Ureter (tissue), 1 donor: ENCODE data around the gene FANK1. TPM values are rescaled to one million over a fixed set of nuclear protein-coding genes. Genes with fewer than 3 reads are reported as not detected.

Experiments used
- DNase-seq: peaks from one replicate; pipeline ENCODE4 v3.0.0-alpha.2; 2020; ENCODE audit warnings: low spot score
- total RNA-seq: library from RNA; stranded (reverse); gene quantifications from one replicate; pipeline ENCODE4 v1.2.4, GENCODE V29; 2023
- donor health status: DM: yes; HTN: yes; CAD: no.

The FANK1 gene, protein sequence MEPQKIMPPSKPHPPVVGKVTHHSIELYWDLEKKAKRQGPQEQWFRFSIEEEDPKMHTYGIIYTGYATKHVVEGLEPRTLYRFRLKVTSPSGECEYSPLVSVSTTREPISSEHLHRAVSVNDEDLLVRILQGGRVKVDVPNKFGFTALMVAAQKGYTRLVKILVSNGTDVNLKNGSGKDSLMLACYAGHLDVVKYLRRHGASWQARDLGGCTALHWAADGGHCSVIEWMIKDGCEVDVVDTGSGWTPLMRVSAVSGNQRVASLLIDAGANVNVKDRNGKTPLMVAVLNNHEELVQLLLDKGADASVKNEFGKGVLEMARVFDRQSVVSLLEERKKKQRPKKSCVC
- total RNA-seq, result 6.3 TPM

DNA sequence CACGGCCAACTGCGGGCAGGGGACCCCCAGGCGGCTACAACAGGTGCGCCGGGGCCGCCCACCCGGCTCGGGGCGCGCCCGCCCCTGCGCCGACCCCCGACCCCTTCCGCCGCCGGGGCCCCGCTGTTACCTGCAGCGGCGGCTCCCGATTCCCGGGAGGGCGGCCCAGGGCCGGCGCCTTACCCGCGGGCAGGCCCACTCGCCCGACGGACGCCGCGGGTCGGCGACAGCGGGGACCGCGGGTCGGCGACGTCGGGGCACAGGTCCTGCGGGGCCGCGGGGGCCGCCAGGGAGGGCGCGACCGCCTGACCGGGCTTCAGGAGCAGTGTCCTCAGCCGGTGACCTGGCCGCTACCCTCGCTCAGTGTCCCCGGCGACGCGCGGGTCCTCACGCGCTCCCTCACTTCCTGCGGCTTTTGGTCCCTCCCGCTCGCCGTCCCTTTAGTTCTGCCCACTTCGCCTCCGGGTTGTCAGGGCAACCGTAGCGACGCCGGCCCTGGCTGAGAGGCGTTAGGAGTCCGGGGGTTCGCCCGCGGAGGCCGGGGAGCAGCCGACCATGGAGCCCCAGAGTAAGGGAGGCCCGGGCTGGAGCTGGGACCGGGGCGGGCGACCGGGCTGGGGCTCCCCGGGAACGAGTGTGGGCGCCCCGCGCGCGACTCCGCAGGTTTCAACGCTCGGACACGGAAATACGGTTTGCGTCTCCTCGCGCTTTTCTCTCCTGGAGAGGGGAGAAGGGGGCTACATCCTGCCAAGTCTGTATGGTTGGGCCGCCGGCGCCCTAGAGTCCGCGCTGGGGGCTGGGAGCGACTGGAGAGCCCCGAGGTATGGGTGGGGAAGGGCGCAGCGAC lies at the start of gene FANK1:
FANK1 (plus strand) TSS at position 477 of the 847 bp plus-strand sequence; CDS start at position 556, 79 bp downstream.
- DNase-seq, result peak; percentile 89

DNA sequence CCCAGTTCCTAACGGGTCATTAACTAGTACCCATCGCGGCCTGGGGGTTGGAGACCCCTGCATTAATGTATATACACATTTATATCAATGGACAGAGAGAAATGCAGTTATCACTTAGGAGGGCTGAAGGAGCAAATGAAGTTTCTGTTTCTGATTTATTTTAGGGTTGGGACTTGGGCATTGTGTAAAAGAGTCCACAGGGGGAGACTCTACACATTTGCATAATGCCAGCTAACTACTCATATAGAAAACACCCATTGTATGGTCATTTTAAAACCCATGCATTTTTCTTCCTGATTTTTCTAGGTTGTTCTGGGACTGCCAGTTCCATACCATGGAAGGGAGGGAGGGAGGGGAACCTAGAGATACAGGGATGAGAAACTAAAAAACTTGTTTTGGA lies 49.5 kb upstream of the FANK1 start:
- no peak for DNase-seq

DNA sequence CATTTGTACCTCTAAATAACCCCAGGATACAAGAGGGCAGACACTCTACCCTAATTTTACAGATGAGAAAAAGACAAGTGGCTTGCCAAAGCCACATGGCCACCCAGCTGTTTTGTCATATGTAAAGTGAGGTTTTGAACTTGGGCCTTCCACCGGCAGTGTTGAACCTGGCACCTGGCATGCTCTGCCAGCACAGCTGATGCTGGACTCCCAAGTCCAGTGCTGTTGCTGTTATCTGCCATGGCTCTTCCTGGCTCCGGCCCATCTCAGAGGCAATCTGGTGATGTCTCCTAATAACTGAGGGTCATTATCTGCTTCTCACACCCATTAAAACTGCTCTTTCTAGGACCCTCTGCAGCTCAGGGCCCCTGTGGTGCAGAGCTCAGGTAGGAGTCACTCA lies 48.0 kb upstream of the FANK1 start:
- no peak for DNase-seq

DNA sequence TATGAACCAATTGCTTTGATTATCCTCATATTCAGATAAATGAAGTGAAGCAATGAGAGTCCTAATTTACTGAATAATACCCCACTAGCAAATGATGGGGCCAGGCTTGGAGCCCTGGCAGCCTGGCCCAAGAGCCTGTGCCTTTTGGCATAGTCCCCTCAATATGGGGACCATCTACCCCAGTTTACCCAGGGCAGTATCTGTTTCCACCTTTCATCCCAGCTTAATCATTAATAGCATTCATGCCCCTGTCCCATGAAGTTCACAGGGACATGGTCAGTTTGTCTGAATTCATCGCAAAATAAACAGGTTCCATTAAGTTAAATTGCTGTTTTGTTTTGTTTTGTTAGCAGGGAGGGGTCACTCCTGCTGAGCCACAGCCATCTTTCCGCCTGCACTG lies 47.5 kb upstream of the FANK1 start:
- no peak for DNase-seq

DNA sequence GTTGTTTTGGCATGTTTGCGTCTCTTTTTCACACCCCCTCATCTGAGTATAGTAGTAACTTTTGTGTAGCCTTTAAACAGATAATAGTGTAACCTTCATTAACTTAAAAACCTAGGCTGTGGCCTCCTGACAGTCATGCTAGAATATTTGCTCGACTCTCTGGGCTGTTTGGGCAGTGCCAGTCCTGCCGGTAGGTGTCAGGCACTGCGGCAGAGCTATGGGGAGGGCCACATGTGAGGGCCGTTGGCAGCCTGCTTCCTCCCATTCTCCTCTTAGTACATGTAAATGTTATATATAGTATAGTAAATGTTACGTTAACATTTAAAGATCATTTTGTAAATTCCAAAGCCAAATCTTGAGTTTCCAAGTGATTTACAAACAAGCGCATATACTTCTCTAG lies 46.9 kb upstream of the FANK1 start:
- no peak for DNase-seq

DNA sequence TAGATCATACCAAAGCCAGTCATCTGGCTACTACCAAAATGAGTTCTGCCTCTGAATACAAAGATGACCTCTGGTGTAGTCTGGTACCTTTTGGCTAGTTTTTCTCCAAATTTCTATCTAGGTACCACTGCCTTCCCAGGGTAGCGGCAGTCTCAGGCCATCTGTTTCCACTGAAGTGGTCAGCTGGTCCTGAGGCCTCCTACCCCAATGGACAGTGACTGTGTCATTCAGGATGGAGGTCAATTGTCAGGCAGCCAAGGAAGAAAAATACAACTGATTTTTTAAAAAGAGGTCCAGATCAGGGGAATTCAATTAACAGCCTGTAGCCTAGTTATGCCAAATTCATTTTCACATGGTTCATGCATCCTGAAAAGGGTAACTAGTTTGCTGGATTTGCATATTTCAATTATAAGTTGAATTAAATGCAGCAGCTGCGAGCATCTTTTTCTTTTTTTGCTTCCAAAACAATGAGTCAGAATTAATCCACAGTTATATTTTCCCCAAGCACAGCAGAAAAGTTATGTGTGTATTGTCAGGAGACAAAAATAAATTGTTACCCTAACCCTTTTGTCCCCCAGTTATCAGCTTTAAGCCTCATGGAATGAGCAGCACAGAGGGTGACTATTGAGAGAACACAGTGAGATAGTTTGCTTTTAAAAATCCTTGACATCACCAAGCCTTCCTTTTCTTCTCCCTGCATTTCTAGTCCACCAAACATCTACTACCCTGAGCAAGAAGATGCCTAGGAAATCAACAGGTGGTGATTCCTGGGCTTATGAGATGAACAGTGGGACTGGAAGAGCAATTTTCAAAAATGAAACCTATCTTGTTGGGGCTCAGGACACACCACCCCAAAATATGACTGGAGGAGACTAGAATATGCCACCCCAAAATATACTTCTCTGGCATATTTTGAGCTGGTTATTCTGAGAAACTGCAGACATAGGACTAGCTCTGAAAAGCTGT lies 45.3 kb upstream of the FANK1 start:
- no peak for DNase-seq

DNA sequence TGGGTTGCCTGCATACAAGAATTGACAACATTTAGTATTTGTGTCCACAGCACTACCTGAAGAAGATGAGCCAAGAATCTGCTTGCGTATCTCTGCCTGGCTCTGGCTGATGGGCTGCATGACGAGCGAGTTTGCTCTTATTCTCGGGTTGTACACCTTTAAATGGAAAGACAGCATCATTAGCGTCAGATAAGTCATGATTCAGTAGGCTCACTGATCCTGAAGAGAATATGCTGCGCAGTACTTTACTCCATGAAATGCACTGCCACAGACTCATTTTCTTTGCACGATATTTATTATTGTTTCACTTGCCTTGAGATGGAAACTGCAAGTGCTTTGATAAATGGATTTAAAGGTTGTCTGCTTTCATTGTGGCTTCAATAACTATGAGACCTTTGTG lies 43.9 kb upstream of the FANK1 start:
- no peak for DNase-seq

DNA sequence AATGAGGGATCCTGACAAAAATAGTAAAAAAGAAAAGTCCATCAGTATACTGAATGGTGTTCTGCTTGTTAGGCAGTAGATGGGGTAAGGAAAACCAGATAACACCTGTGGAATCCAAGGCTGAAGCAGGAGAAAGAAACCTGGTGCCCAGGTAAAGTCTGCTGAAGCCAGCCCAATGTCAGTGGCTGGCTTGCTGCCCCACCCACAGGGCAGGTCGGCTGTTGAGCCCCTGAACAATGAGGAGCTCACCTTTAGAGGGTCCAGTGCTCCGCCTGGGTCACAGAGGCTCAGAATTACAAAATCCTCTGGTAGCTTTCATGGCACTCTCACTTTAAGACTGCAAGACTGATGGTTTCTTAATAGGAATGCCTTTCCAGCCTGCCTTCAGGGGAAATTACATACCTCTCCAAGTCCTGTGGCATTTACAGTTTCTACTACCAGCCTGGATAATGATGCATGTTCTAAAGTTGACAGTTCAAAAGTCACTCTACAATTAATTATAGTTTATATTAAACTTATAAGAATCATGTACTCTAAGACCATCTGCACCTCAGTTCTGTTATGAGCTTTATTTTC lies 39.1 kb upstream of the FANK1 start:
- DNase-seq, result no peak

DNA sequence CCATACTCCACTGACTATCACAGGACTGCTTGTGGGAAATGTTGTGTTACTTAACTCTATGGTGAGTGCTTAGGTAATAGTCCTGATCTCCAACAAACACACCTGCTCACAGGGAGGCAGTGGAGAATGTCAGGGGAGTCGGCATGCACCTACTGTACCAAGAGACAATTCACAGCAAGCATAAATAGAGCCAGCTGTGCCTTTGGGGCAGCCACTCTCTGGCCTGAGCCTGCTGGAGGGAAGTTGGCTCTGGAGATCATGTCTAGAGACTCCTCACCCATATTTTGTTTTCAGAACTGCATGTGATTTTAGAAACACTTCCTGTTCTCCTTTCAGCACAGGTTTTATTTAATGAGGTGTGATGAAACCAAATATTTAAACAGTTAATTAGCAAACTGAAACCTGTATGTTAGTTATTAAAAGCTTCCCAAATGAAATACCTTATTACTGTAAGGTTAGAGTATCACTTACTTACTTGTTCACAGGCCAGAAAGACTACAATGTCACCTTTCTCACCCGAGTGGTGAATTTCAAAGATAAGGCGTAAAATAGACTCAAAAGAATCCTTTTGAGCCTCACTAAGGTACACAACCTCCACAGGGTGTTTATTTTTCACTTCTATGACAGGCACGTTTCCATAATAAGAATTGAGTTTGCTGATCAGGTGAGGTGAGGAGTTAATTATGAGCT lies 37.1 kb upstream of the FANK1 start:
- DNase-seq, result no peak

DNA sequence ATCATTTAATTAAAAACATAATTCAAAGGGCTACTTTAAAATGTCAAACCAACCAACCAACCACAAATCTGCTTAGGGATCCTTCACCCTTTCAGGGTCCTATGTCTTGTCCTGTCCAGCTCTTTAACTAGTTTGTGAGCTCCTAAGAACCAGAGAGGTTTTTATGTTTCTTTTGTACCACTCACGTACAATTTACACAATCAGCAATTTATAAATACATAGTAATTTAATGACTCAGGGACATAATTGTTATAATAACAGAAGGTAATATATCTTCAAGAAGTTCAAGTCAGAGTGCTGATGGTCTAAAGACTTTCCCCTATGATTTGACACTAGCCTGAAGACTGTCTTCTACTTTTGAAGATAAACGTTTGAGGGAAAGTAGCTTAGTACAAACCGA lies 31.2 kb upstream of the FANK1 start:
- DNase-seq, result no peak

DNA sequence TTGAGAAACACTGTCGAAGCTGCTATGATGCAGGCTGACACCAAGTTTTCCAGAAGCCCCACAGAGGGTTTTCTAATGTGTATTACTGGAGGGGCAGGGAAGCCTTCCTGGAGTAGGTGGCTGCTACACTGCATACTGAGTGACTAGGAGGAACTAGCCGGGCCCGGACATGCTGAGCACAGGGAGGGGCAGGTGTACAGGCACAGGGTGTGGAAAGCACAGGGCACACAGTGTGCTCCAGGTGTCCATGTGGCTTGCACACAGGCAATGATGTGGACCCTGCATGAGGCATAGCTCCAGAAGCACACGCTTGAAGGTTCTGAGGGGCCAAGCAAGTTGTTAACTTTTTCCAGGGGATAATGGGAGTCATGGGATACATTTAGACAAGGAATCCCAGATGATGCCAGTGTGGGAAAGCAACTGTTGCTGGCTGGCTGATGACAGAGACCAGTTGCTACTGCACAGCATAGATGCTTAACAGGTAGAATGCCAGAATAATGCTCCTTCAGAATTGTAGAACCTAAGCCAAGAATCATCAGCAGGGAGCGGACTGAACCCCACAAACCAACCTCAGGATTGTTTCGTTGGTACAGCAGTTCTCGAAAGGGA lies 29.8 kb upstream of the FANK1 start:
- no peak for DNase-seq

DNA sequence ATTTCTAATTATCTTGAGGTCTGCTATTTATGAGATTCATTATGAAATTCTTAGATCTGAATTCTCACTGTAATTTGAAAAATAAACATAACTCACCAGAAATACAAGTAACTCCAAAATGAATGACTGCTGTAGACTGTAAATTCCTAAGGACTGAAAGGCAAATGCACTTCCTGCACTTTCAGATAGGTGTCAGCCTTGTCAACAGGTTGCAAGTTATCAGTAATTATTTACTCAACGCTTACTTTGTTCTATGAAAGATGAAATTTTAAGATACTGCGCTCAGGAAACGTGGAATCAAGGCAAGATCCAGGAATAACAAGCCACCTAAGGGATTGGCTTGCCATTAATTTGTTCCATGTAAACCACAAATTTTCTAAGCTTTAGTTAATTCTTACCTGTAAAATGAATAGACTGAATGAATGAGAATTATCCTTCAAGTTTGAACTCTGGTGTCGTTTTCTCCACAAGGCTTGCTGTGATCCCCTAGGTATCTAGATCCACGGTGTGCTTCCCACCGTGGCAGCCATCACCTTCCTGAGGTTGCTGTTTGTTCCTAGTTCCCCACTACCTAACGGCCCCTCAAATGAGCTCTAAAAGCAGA lies 27.9 kb upstream of the FANK1 start:
- no peak for DNase-seq

DNA sequence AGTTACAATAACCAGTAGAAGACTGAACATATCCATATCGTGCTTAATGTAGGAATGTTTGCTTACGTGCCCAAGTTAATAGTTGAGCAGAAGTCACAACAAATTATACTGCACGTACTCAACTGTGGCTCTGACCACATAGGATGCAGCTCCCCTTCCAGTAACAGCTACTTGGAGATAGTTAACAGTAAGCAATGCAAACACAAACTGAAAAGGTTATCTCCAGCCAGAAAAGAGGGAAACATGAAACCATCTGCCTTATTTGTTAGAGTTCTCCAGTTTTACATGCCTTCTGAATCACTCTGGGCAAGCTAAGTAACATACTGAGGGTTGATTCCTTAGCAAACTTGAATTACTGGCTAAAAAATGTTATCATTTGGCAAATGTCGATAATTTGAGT lies 25.0 kb upstream of the FANK1 start:
- DNase-seq, result no peak

DNA sequence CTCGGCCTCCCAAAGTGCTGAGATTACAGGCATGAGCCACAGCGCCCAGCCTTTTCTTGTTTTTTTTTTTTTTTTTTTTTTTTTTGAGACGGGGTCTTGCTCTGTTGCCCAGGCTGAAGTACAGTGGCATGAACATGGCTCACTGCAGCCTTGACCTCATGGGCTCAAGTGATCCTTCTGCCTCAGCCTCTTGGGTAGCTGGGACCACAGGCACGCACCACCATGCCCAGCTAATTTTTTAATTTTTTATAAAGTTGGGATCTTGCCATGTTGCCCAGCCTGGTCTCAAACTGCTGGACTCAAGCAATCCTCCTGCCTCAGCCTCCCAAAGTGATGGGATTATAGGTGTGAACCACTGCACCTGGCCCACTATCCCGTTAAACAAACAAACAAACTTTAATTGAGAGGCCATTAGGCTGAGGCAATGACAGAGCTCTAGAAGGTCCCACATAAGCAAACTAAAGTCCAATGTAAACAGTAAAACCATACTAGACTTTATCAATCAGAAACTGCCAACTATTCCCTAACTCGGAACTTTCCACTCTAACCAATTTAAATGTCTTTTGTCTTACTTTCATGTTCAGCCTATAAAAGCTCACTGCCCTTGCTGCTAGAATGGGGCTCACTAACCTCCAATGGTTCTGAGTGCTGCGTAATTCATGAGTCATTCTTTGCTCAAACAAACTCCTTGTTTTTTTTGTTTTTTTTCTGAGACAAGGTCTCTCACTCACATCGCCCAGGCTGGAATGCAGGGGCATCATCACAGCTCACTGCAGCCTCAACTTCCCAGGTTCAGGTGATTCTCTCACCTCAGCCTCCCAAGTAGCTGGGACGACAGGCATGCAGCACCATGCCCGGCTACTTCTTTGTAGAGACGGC lies 17.2 kb upstream of the FANK1 start:
- no peak for DNase-seq

DNA sequence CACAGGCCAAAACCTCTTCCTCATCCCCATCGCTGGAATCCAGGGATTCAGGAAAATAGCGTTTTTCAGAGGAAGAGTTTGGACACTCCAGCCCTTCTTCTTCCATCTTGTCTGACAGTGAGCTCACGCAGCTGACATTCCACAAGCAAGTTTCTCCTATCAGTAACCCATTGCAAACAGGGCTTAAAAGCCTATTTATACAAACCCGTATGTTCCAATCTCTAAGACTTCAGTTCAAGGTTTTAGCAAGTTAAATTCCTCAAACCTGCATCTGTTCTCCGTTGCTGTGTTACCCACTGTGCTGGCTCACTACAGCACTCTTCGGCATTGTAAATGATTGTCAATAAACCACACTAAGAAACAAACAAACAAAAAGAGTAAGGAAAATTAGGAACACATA lies 15.6 kb upstream of the FANK1 start:
- DNase-seq, result no peak

DNA sequence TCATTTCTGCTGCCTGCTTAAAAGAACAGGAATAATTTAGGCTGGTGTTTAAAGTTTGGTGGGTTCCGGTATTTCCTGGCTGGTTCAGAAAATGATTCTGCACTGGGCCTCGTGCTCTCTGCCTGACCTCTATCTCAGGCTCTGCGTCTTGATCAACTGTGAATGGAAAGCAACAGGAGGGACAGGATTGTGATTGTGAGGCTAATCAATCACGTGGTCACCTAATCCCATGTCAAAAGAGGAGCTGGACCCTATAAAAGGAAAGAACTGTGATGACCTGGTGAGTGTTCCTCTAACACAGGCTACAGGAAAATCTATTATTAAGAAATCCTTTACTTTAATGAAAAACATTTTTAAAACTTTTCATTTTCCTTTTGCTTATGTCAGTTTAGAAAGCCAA lies 15.2 kb upstream of the FANK1 start, which contains the start of gene DHX32:
DHX32 (minus strand) TSS at position 101 of the 400 bp plus-strand sequence. CDS start 468 bp downstream, outside the sequence.
- no peak for DNase-seq

DNA sequence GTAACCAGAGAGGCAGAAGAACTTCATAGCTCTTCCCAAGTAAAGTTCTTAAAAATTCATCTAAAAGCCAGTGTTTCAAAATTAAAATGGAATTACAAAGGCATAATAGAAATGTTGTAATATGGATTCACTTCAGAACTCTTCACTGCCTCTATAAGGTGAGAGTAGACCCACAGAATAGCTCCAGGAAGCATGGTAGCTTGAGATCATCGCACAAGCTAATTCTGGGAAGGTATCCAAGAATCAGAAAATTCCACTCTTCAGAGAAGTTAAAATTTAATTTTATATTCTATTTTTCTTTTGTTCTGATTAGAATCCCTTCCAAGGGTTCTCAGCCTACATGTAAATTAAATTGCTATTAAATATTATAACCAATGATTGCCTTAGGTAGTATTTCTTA lies 13.8 kb upstream of the FANK1 start:
- no peak for DNase-seq

DNA sequence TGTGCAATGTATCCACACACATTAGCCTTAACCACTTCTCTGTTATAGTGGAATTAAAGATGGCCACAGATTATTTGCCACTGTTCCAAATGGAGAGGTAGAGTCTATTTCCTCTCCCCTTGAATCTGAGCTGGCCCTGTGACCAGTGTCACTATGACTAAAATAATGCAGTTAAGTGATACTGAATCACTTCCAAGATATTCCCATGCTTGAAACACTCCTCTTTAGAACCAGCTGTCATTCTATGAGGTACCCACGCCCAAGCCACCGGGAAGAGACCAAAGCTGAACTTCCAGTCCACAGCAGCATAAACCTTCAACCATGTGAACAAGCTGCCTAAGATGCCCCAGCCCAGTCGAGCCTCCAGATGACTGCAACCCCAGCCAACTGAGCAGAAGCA lies 13.2 kb upstream of the FANK1 start:
- DNase-seq, result no peak

DNA sequence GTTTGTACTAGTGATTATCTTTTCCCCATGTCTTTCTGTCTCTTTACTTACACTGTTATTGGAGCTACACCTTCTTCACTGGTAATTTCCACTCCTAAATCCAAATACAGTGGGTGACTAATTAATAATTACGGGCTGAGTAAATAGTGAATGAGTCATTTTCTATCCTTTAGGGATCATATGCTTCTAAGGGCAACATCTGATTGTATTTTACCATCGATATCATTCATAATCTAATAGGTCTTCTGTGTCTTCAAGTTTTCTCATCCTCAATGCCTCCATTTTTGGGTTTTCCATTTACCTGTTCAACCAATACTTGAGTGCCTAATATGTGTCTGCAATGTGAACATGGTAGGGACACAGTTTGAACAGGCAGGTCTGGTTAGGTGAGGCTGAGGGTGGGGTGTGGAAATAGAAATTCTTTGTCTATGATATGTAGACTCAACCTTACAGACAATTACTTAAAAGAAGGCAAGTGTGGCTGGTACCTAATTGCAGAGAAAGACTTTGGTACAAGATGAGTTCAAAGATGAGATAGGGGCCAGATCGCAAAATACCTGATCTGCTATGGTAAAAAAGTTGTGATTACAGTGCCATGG lies 9.4 kb upstream of the FANK1 start:
- DNase-seq, result no peak
